ENCODE results near the gene ZDHHC13.

GRCh38 chr11:19216021-19216420, 99.1 kb downstream of the ZDHHC13 start:
- no peak for TF ChIP-seq CTCF (IDR thresholded peaks at IDR 0.05; ENCODE audit: insufficient read depth, low read length)
- TF ChIP-seq POLR2AphosphoS5 (IDR thresholded peaks at IDR 0.05; ENCODE audit: low read depth) = no peak
